CD14-positive monocyte (primary cell): Measurements from ENCODE around the gene AFF3. TPM values are rescaled to one million over a fixed set of nuclear protein-coding genes. Genes with fewer than 3 reads are reported as not detected.

Experiments
- DNase-seq, 3 donors: peaks; one replicate each; pipeline ENCODE4 v3.0.0-alpha.2; 2011 to 2022
- H2AFZ ChIP-seq: 2 replicates; pipeline ENCODE4 v1.6.0; 2012; ENCODE audit warnings: mild to moderate bottlenecking, low read depth, low read length, inconsistent platforms; ENCODE audit not compliant: insufficient read depth, poor library complexity, severe bottlenecking
- H3K27ac ChIP-seq, 2 donors: 1 replicate in 1 of 2; 2 replicates in 1 of 2; pipeline ENCODE4 v1.5.1; 2012 to 2013; ENCODE audit warnings: low read length in 2 of 2, control low read depth in 1 of 2, inconsistent platforms in 1 of 2, low read depth in 1 of 2, mild to moderate bottlenecking in 1 of 2
- H3K27me3 ChIP-seq, 2 donors: one replicate each; pipeline versions ENCODE4 v1.6.0 to v1.6.1; 2011 to 2013; ENCODE audit warnings: low read length in 2 of 2; ENCODE audit not compliant: control insufficient read depth in 2 of 2, insufficient read depth in 2 of 2
- H3K36me3 ChIP-seq, 2 donors: replicated peaks in 1 of 2; 1 replicate in 1 of 2; 2 replicates in 1 of 2; pipeline versions ENCODE4 v1.5.1 to v1.6.1; 2012 to 2013; ENCODE audit warnings: low read length in 2 of 2, control low read depth in 1 of 2, inconsistent platforms in 1 of 2, mild to moderate bottlenecking in 1 of 2; ENCODE audit not compliant: insufficient read depth in 2 of 2, control insufficient read depth in 1 of 2
- H3K4me1 ChIP-seq, 2 donors: 1 replicate in 1 of 2; 2 replicates in 1 of 2; pipeline versions ENCODE4 v1.5.1 to v1.6.1; 2012 to 2013; ENCODE audit warnings: low read length in 2 of 2, control low read depth in 1 of 2, inconsistent platforms in 1 of 2, mild to moderate bottlenecking in 1 of 2, moderate library complexity in 1 of 2; ENCODE audit not compliant: insufficient read depth in 2 of 2, control insufficient read depth in 1 of 2
- H3K4me2 ChIP-seq: replicated peaks from 2 replicates; pipeline ENCODE3; 2012; ENCODE audit warnings: low read length, moderate library complexity, mild to moderate bottlenecking; ENCODE audit not compliant: poor library complexity, severe bottlenecking; ENCODE audit errors: extremely low read depth
- H3K4me3 ChIP-seq, 3 experiments: fragments of 200-600 bp in 1 of 3; sonication (generic) in 1 of 3; replicated peaks in 1 of 3; 1 replicate in 2 of 3; 2 replicates in 1 of 3; pipeline ENCODE4 v1.5.1; 2011 to 2013; ENCODE audit warnings: low read length in 3 of 3, mild to moderate bottlenecking in 3 of 3, control low read depth in 2 of 3, low read depth in 2 of 3, inconsistent platforms in 1 of 3, moderate library complexity in 1 of 3
- H3K79me2 ChIP-seq: 2 replicates; pipeline ENCODE4 v1.6.0; 2012; ENCODE audit warnings: mild to moderate bottlenecking, control low read depth, inconsistent platforms, low read length, moderate library complexity; ENCODE audit not compliant: insufficient read depth
- H3K9ac ChIP-seq: 2 replicates; pipeline ENCODE4 v1.6.0; 2017; ENCODE audit warnings: low read length, mild to moderate bottlenecking; ENCODE audit not compliant: insufficient read depth, poor library complexity, severe bottlenecking
- H3K9me3 ChIP-seq, 2 donors: replicated peaks in 1 of 2; 1 replicate in 1 of 2; 2 replicates in 1 of 2; pipeline versions ENCODE4 v1.5.1 to v1.6.1; 2012 to 2013; ENCODE audit warnings: low read length in 2 of 2, control low read depth in 1 of 2; ENCODE audit not compliant: control insufficient read depth in 1 of 2, insufficient read depth in 1 of 2
- H4K20me1 ChIP-seq: 2 replicates; pipeline ENCODE4 v1.6.0; 2012; ENCODE audit warnings: mild to moderate bottlenecking, low read length, control low read depth, moderate library complexity; ENCODE audit not compliant: insufficient read depth
- H3K27ac Mint-ChIP-seq, 7 donors: one replicate each; pipeline ENCODE4 v1.8.0; 2020; ENCODE audit warnings: mild to moderate bottlenecking in 7 of 7, mixed read lengths in 7 of 7, moderate library complexity in 6 of 7, inconsistent platforms in 2 of 7
- H3K27me3 Mint-ChIP-seq, 3 donors: one replicate each; pipeline ENCODE4 v1.8.0; 2021 to 2022; ENCODE audit warnings: low read depth in 3 of 3, mild to moderate bottlenecking in 3 of 3, mixed read lengths in 3 of 3, moderate library complexity in 3 of 3, inconsistent platforms in 1 of 3
- H3K36me3 Mint-ChIP-seq, 2 donors: one replicate each; pipeline ENCODE4 v1.8.0; 2020; ENCODE audit warnings: mixed read lengths in 2 of 2, inconsistent platforms in 1 of 2, mild to moderate bottlenecking in 1 of 2
- H3K4me1 Mint-ChIP-seq: one replicate; pipeline ENCODE4 v1.8.0; 2020; ENCODE audit warnings: mild to moderate bottlenecking, mixed read lengths
- H3K4me3 Mint-ChIP-seq, 2 donors: one replicate each; pipeline ENCODE4 v1.8.0; 2020; ENCODE audit warnings: mild to moderate bottlenecking in 2 of 2, mixed read lengths in 2 of 2, moderate library complexity in 1 of 2
- H3K9me3 Mint-ChIP-seq, 7 donors: one replicate each; pipeline ENCODE4 v1.8.0; 2020 to 2022; ENCODE audit warnings: mixed read lengths in 7 of 7, mild to moderate bottlenecking in 6 of 7, moderate library complexity in 6 of 7, inconsistent platforms in 2 of 7
- WGBS: methylation state at CpG from one replicate; pipeline ENCODE4 v1.1.5; 2013; ENCODE audit warnings: missing lambda C conversion rate; ENCODE audit not compliant: insufficient coverage; 5-methylcytosine and 5-hydroxymethylcytosine counted together
- intact Hi-C, 2 donors: fragments of 100-400 bp; cut with micrococcal nuclease; formaldehyde crosslinking; loops; one replicate each; pipeline versions ENCODE4 v1.15.0 to v1.15.1; 2023
- polyA plus RNA-seq, 3 donors: library from polyadenylated mRNA; depleted of rRNA in 1 of 3; unstranded in 2 of 3; stranded (reverse) in 1 of 3; fragments of 300-500 nt in 2 of 3; fragments of >200 nt in 1 of 3; fragmentation: Illumina TruSeq in 2 of 3; gene quantifications; 1 replicate in 2 of 3; 2 replicates in 1 of 3; pipeline ENCODE4 v1.2.3, GENCODE V29; 2012 to 2021
- TF ChIP-seq, protein P1 (sequence below): fragments of 200-600 bp; IDR thresholded peaks from one replicate; pipeline ENCODE4 v1.8.0; 2022; ENCODE audit warnings: antibody characterized with exemption, mild to moderate bottlenecking

The AFF3 gene
- polyA plus RNA-seq, 3 donors: 0.17 to 4.1 (median 0.49) TPM

DNA sequence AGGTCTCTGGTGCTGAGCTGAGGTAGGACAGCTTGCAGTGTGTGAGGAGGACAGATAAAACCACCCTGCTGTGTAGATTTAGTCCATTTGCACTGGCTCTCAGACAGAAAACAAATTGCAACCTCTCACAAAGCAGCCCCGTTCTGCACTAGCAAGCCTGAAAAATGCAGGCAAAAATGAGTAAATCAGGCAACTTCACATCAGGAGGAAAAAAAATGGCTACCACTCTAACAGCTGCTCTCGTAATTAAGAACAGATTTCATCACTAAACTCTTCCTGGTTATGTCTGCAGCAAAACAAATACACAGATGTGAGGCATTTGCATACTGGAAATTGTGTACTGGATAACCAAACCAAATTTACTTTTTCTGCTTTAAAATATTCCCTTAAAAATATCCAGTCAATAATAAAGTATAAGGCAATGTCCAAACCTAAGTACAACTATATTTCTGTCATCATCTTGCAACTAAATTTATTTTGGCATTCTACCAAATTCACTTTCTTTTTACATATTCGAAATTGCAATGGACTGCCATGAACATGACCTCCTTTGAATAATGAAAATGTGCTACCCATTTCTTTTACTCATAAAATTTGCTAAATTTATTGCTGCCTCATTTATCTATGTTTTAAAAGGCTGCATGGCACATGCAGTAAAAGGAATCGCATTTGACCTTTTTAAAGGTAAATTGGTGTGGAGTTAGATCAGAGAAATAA is 157.4 kb downstream of the AFF3 start:
- H3K36me3 ChIP-seq: no peaks in the 10 kb centered on the region
- H3K4me1 ChIP-seq: no peaks in the 10 kb centered on the region
- no peaks in the 10 kb centered on the region for H4K20me1 ChIP-seq
- no peaks in the 10 kb centered on the region for H3K4me1 Mint-ChIP-seq
- TF ChIP-seq, protein P1, sequence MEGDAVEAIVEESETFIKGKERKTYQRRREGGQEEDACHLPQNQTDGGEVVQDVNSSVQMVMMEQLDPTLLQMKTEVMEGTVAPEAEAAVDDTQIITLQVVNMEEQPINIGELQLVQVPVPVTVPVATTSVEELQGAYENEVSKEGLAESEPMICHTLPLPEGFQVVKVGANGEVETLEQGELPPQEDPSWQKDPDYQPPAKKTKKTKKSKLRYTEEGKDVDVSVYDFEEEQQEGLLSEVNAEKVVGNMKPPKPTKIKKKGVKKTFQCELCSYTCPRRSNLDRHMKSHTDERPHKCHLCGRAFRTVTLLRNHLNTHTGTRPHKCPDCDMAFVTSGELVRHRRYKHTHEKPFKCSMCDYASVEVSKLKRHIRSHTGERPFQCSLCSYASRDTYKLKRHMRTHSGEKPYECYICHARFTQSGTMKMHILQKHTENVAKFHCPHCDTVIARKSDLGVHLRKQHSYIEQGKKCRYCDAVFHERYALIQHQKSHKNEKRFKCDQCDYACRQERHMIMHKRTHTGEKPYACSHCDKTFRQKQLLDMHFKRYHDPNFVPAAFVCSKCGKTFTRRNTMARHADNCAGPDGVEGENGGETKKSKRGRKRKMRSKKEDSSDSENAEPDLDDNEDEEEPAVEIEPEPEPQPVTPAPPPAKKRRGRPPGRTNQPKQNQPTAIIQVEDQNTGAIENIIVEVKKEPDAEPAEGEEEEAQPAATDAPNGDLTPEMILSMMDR: no peak
- no peak overlapping the region for H3K4me3 Mint-ChIP-seq
- H3K27me3 Mint-ChIP-seq: no peaks in the 10 kb centered on the region
- no peak overlapping the region for H3K27ac ChIP-seq
- intact Hi-C loops: no loop called here
- no peaks in the 10 kb centered on the region for H3K27me3 ChIP-seq
- H3K36me3 Mint-ChIP-seq: peaks cover 6 to 9% of the 10 kb centered on the region in 2 donors
- no CpG with 5 or more reads among the region's 4 CpGs for WGBS
- no peak overlapping the region for H3K4me2 ChIP-seq
- no peak overlapping the region for H3K27ac Mint-ChIP-seq
- H2AFZ ChIP-seq: no peak overlapping the region
- H3K9me3 ChIP-seq: no peaks in the 10 kb centered on the region
- no peak for DNase-seq
- H3K4me3 ChIP-seq: no peak overlapping the region
- no peak overlapping the region for H3K9ac ChIP-seq
- H3K79me2 ChIP-seq: no peaks in the 10 kb centered on the region
- H3K9me3 Mint-ChIP-seq: peaks cover 0 to 5% (median 0%) of the 10 kb centered on the region in 7 donors

DNA sequence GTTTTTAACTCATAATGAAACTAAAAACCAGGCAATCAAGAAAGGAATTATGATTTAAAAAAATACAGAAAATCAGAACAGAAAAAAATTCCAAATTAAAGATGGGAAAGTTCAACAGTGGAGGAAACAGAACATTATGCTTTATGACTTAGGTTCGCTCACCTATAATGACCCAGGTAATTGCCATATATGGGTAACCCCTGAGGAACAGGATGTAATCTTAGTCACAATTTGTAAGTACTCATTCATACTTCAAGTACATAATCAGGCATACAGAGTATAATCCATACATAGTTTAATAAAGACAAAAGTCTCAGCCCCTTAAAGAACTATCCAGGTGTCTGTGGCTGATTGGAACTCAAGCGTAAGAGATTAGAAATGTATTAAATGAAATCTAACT is 159.6 kb downstream of the AFF3 start:
- TF ChIP-seq, protein P1: no peak
- WGBS: no CpG with 5 or more reads among the region's 2 CpGs
- intact Hi-C loops: no loop called here

More for the DNA sequence above, 159.6 kb downstream of the AFF3 start:
- no peaks in the 10 kb centered on the region for H4K20me1 ChIP-seq
- no peaks in the 10 kb centered on the region for H3K27me3 ChIP-seq
- H3K9me3 Mint-ChIP-seq: peaks cover 0 to 5% (median 0%) of the 10 kb centered on the region in 7 donors
- no peak for DNase-seq
- H3K9ac ChIP-seq: no peak overlapping the region
- H3K27ac ChIP-seq: no peak overlapping the region
- no peaks in the 10 kb centered on the region for H3K27me3 Mint-ChIP-seq
- H3K27ac Mint-ChIP-seq: no peak overlapping the region
- no peak overlapping the region for H3K4me3 Mint-ChIP-seq
- no peaks in the 10 kb centered on the region for H3K36me3 ChIP-seq
- H3K79me2 ChIP-seq: no peaks in the 10 kb centered on the region
- H3K4me1 ChIP-seq: no peaks in the 10 kb centered on the region
- H2AFZ ChIP-seq: no peak overlapping the region
- H3K4me3 ChIP-seq: no peak overlapping the region
- peaks cover 6 to 16% of the 10 kb centered on the region in 2 donors for H3K36me3 Mint-ChIP-seq
- H3K9me3 ChIP-seq: no peaks in the 10 kb centered on the region
- no peaks in the 10 kb centered on the region for H3K4me1 Mint-ChIP-seq
- no peak overlapping the region for H3K4me2 ChIP-seq
